CD8-positive, alpha-beta memory T cell (primary cell): ENCODE measurements around the gene RTN4. TPM values are rescaled to one million over a fixed set of nuclear protein-coding genes. Genes with fewer than 3 reads are reported as not detected.
"Not testable (repeated sequence)": the region's sequence is repeated elsewhere in the genome, so short reads cannot be mapped to it uniquely, and the experiment has no call there.

Experiments
- CTCF ChIA-PET: fragments of 350-600 bp; sonication (Branson Sonifier 250); formaldehyde crosslinking; loops from one replicate; lab custom pipeline; 2021; ENCODE audit warnings: antibody characterized with exemption; lab: Charles Lee
- POLR2A ChIA-PET: fragments of 350-600 bp; sonication (Branson Sonifier 250); formaldehyde crosslinking; loops from one replicate; lab custom pipeline; 2021; ENCODE audit warnings: antibody characterized with exemption; lab: Charles Lee
- DNase-seq, 5 donors: peaks; one replicate each; pipeline versions ENCODE4 v3.0.0 to v3.0.0-alpha.2; 2020 to 2022; ENCODE audit warnings: mixed read lengths in 1 of 5
- H3K27ac ChIP-seq: one replicate; pipeline ENCODE4 v1.7.0; 2013; ENCODE audit warnings: low read depth, mild to moderate bottlenecking, low read length, moderate library complexity
- H3K27me3 ChIP-seq: 2 replicates; pipeline ENCODE4 v1.7.0; 2013; ENCODE audit warnings: low read length, mild to moderate bottlenecking; ENCODE audit not compliant: insufficient read depth, poor library complexity, severe bottlenecking
- H3K36me3 ChIP-seq: 2 replicates; pipeline ENCODE4 v1.7.0; 2013; ENCODE audit warnings: mild to moderate bottlenecking, low read length, moderate library complexity; ENCODE audit not compliant: insufficient read depth
- H3K4me1 ChIP-seq: 2 replicates; pipeline ENCODE4 v1.7.0; 2013; ENCODE audit warnings: mild to moderate bottlenecking, low read length, moderate library complexity; ENCODE audit not compliant: insufficient read depth
- H3K4me3 ChIP-seq: 2 replicates; pipeline ENCODE4 v1.7.0; 2013; ENCODE audit warnings: mild to moderate bottlenecking, low read length
- H3K9me3 ChIP-seq: 2 replicates; pipeline ENCODE4 v1.7.0; 2013; ENCODE audit warnings: mild to moderate bottlenecking, low read length
- H3K27ac Mint-ChIP-seq, 8 donors: one replicate each; pipeline ENCODE4 v1.8.0; 2020 to 2021; ENCODE audit warnings: mixed read lengths in 8 of 8, mild to moderate bottlenecking in 6 of 8, inconsistent platforms in 3 of 8, moderate library complexity in 3 of 8
- H3K27me3 Mint-ChIP-seq, 2 donors: one replicate each; pipeline ENCODE4 v1.8.0; 2020 to 2021; ENCODE audit warnings: mixed read lengths in 2 of 2, mild to moderate bottlenecking in 1 of 2, moderate library complexity in 1 of 2
- H3K36me3 Mint-ChIP-seq, 3 donors: one replicate each; pipeline ENCODE4 v1.8.0; 2020 to 2021; ENCODE audit warnings: mixed read lengths in 3 of 3, inconsistent platforms in 1 of 3, mild to moderate bottlenecking in 1 of 3
- H3K4me1 Mint-ChIP-seq, 3 donors: one replicate each; pipeline ENCODE4 v1.8.0; 2020 to 2021; ENCODE audit warnings: mixed read lengths in 3 of 3, inconsistent platforms in 1 of 3, mild to moderate bottlenecking in 1 of 3
- H3K4me3 Mint-ChIP-seq, 7 donors: one replicate each; pipeline ENCODE4 v1.8.0; 2020 to 2021; ENCODE audit warnings: mixed read lengths in 7 of 7, mild to moderate bottlenecking in 6 of 7, moderate library complexity in 4 of 7, inconsistent platforms in 2 of 7
- H3K9me3 Mint-ChIP-seq, 5 donors: one replicate each; pipeline ENCODE4 v1.8.0; 2020 to 2022; ENCODE audit warnings: mixed read lengths in 5 of 5, mild to moderate bottlenecking in 3 of 5, moderate library complexity in 2 of 5, inconsistent platforms in 1 of 5
- polyA plus RNA-seq: library from polyadenylated mRNA; unstranded; fragments of 300-500 nt; fragmentation: Illumina TruSeq; gene quantifications from one replicate; pipeline ENCODE4 v1.2.3, GENCODE V29; 2021
- total RNA-seq, 2 experiments: library from RNA; stranded (reverse); gene quantifications; one replicate each; pipeline ENCODE4 v1.2.3, GENCODE V29; 2021

Gene RTN4
- total and polyA plus RNA-seq, 3 experiments from 2014 or later, result 100 to 110 (median 105) TPM

- H3K4me3 ChIP-seq, result not testable (repeated sequence)
Observed at GRCh38 chr2:55091681-55092080, 41.4 kb upstream of the RTN4 start.

GRCh38 chr2:55090702-55091101, 40.5 kb upstream of the RTN4 start:
- Mint-ChIP-seq H3K4me1 (peaks cover 4 to 12% (median 11%) of the 10 kb centered on the region in 3 donors), H3K36me3 (no peaks in the 10 kb centered on the region), H3K9me3 (no peaks in the 10 kb centered on the region), H3K27ac (no peak overlapping the region), H3K4me3 (no peak overlapping the region), H3K27me3 (no peaks in the 10 kb centered on the region)
- DNase-seq, result no peak
- Histone ChIP-seq H3K9me3 (no peaks in the 10 kb centered on the region), H3K4me3 (no peak overlapping the region), H3K4me1 (peaks cover 7% of the 10 kb centered on the region), H3K27me3 (no peaks in the 10 kb centered on the region), H3K27ac (no peak overlapping the region), H3K36me3 (no peaks in the 10 kb centered on the region)
- ChIA-PET CTCF (no interaction called here), POLR2A (no interaction called here)

More at GRCh38 chr2:55091681-55092080, 41.4 kb upstream of the RTN4 start:
- Mint-ChIP-seq H3K4me1 (peaks cover 4 to 12% (median 11%) of the 10 kb centered on the region in 3 donors), H3K27ac (peak overlapping the region in 1 of 8 donors; percentile 71)
- H3K4me3 Mint-ChIP-seq, H3K27me3 ChIP-seq, H3K9me3 Mint-ChIP-seq, POLR2A ChIA-PET, H3K36me3 ChIP-seq, DNase-seq, CTCF ChIA-PET, H3K36me3 Mint-ChIP-seq, H3K27ac ChIP-seq, H3K27me3 Mint-ChIP-seq, H3K4me1 ChIP-seq, H3K9me3 ChIP-seq: not testable (repeated sequence)

- H3K36me3 ChIP-seq, result no peaks in the 10 kb centered on the region
- no peaks in the 10 kb centered on the region for H3K27me3 Mint-ChIP-seq
- H3K27ac Mint-ChIP-seq, result peak overlapping the region in 2 of 8 donors; percentile 9 to 39
- peaks cover 4 to 12% (median 11%) of the 10 kb centered on the region in 3 donors for H3K4me1 Mint-ChIP-seq
- H3K36me3 Mint-ChIP-seq, result no peaks in the 10 kb centered on the region
- no peaks in the 10 kb centered on the region for H3K9me3 Mint-ChIP-seq
- DNase-seq, result no peak
- H3K9me3 ChIP-seq, result no peaks in the 10 kb centered on the region
- ChIA-PET CTCF (no interaction called here), POLR2A (no interaction called here)
- H3K4me3 ChIP-seq, result no peak overlapping the region
- peaks cover 7% of the 10 kb centered on the region for H3K4me1 ChIP-seq
- no peak overlapping the region for H3K4me3 Mint-ChIP-seq
- H3K27ac ChIP-seq, result no peak overlapping the region
- H3K27me3 ChIP-seq, result no peaks in the 10 kb centered on the region
Observed at GRCh38 chr2:55089726-55090125, 39.5 kb upstream of the RTN4 start.

GRCh38 chr2:55088400-55088799, 38.1 kb upstream of the RTN4 start:
- Histone ChIP-seq H3K27me3 (no peaks in the 10 kb centered on the region), H3K9me3 (no peaks in the 10 kb centered on the region), H3K4me3 (no peak overlapping the region), H3K36me3 (no peaks in the 10 kb centered on the region), H3K4me1 (peaks cover 7% of the 10 kb centered on the region), H3K27ac (peak overlapping the region; percentile 7)
- DNase-seq, result no peak
- Mint-ChIP-seq H3K9me3 (no peaks in the 10 kb centered on the region), H3K27me3 (no peaks in the 10 kb centered on the region), H3K4me1 (peaks cover 3 to 14% (median 14%) of the 10 kb centered on the region in 3 donors), H3K27ac (no peak overlapping the region), H3K4me3 (no peak overlapping the region), H3K36me3 (no peaks in the 10 kb centered on the region)
- ChIA-PET CTCF (no interaction called here), POLR2A (no interaction called here)

- no peaks in the 10 kb centered on the region for H3K27me3 Mint-ChIP-seq
- ChIA-PET POLR2A (no interaction called here), CTCF (interaction anchor here (0.9 kb wide), 1 partner anchor 74 kb away, joined by 3 read pairs; no protein-coding TSS in a partner anchor)
- H3K9me3 Mint-ChIP-seq, result no peaks in the 10 kb centered on the region
- Histone ChIP-seq H3K4me3 (no peak overlapping the region), H3K4me1 (peaks cover 7% of the 10 kb centered on the region), H3K27ac (peak overlapping the region; percentile 7), H3K9me3 (no peaks in the 10 kb centered on the region), H3K27me3 (no peaks in the 10 kb centered on the region), H3K36me3 (no peaks in the 10 kb centered on the region)
- no peak for DNase-seq
- peaks cover 2 to 16% (median 11%) of the 10 kb centered on the region in 3 donors for H3K4me1 Mint-ChIP-seq
- H3K27ac Mint-ChIP-seq, result peak overlapping the region in 1 of 8 donors; percentile 20
- H3K4me3 Mint-ChIP-seq, result no peak overlapping the region
- H3K36me3 Mint-ChIP-seq, result no peaks in the 10 kb centered on the region
Observed at GRCh38 chr2:55087936-55088335, 37.7 kb upstream of the RTN4 start.

- Mint-ChIP-seq H3K36me3 (no peaks in the 10 kb centered on the region), H3K4me3 (no peak overlapping the region), H3K27me3 (no peaks in the 10 kb centered on the region), H3K9me3 (no peaks in the 10 kb centered on the region), H3K4me1 (peaks cover 2 to 16% (median 7%) of the 10 kb centered on the region in 3 donors), H3K27ac (no peak overlapping the region)
- DNase-seq, result no peak
- Histone ChIP-seq H3K4me3 (no peak overlapping the region), H3K9me3 (no peaks in the 10 kb centered on the region), H3K27ac (no peak overlapping the region), H3K27me3 (no peaks in the 10 kb centered on the region), H3K4me1 (peaks cover 2% of the 10 kb centered on the region), H3K36me3 (no peaks in the 10 kb centered on the region)
- CTCF ChIA-PET, result interaction anchor here (0.9 kb wide), 1 partner anchor 74 kb away, joined by 3 read pairs; no protein-coding TSS in a partner anchor
- POLR2A ChIA-PET, result no interaction called here
Observed at GRCh38 chr2:55087501-55087900, 37.2 kb upstream of the RTN4 start.

- Histone ChIP-seq H3K27me3 (no peaks in the 10 kb centered on the region), H3K27ac (no peak overlapping the region), H3K4me3 (no peak overlapping the region), H3K9me3 (no peaks in the 10 kb centered on the region), H3K4me1 (no peaks in the 10 kb centered on the region), H3K36me3 (no peaks in the 10 kb centered on the region)
- ChIA-PET POLR2A (no interaction called here), CTCF (no interaction called here)
- Mint-ChIP-seq H3K9me3 (peaks cover 0 to 4% (median 4%) of the 10 kb centered on the region in 5 donors), H3K36me3 (peaks cover 0 to 2% (median under 1%) of the 10 kb centered on the region in 3 donors), H3K27me3 (no peaks in the 10 kb centered on the region), H3K4me3 (no peak overlapping the region), H3K27ac (no peak overlapping the region), H3K4me1 (peaks cover 0 to 13% (median 5%) of the 10 kb centered on the region in 3 donors)
- no peak for DNase-seq
Observed at GRCh38 chr2:55085113-55086040, 35.1 kb upstream of the RTN4 start.

- Histone ChIP-seq H3K9me3 (no peaks in the 10 kb centered on the region), H3K4me1 (no peaks in the 10 kb centered on the region), H3K36me3 (no peaks in the 10 kb centered on the region), H3K27ac (no peak overlapping the region), H3K27me3 (no peaks in the 10 kb centered on the region), H3K4me3 (no peak overlapping the region)
- H3K4me3 Mint-ChIP-seq, result no peak overlapping the region
- no peak for DNase-seq
- no peak overlapping the region for H3K27ac Mint-ChIP-seq
- ChIA-PET POLR2A (no interaction called here), CTCF (no interaction called here)
- H3K4me1 Mint-ChIP-seq, result peaks cover 0 to 13% (median 5%) of the 10 kb centered on the region in 3 donors
- no peaks in the 10 kb centered on the region for H3K27me3 Mint-ChIP-seq
- peaks cover 0 to 8% (median 1%) of the 10 kb centered on the region in 3 donors for H3K36me3 Mint-ChIP-seq
- peaks cover 0 to 9% (median 5%) of the 10 kb centered on the region in 5 donors for H3K9me3 Mint-ChIP-seq
Observed at GRCh38 chr2:55084641-55085040, 34.4 kb upstream of the RTN4 start.
